ENCODE results near the gene EIF4G3. TPM values are rescaled to one million over a fixed set of nuclear protein-coding genes. Genes with fewer than 3 reads are reported as not detected.

Gene EIF4G3
- total RNA-seq, 1 donor = 23.0 TPM

GRCh38 chr1:20983297-20983889 is 193.3 kb downstream of the EIF4G3 start:
- H3K9me3 ChIP-seq (ENCODE audit: low read depth, low read length) = no peaks in the 10 kb centered on the region
- H3K27me3 ChIP-seq (ENCODE audit: insufficient read depth, low read length) = no peaks in the 10 kb centered on the region
- no peak overlapping the region for H3K4me3 ChIP-seq (ENCODE audit: low read length)
- no peaks in the 10 kb centered on the region for H3K4me1 ChIP-seq (ENCODE audit: insufficient read depth, low read length)

GRCh38 chr1:20982316-20982715 is 194.4 kb downstream of the EIF4G3 start:
- no peaks in the 10 kb centered on the region for H3K27me3 ChIP-seq (ENCODE audit: insufficient read depth, low read length)
- H3K9me3 ChIP-seq (ENCODE audit: low read depth, low read length) = no peaks in the 10 kb centered on the region
- H3K4me1 ChIP-seq (ENCODE audit: insufficient read depth, low read length) = no peaks in the 10 kb centered on the region
- H3K4me3 ChIP-seq (ENCODE audit: low read length) = no peak overlapping the region

- H3K4me3 ChIP-seq (ENCODE audit: low read length) = no peak overlapping the region
- H3K27me3 ChIP-seq (ENCODE audit: insufficient read depth, low read length) = no peaks in the 10 kb centered on the region
- H3K4me1 ChIP-seq (ENCODE audit: insufficient read depth, low read length) = no peaks in the 10 kb centered on the region
- no peaks in the 10 kb centered on the region for H3K9me3 ChIP-seq (ENCODE audit: low read depth, low read length)
Observed at GRCh38 chr1:20981915-20982314, 194.8 kb downstream of the EIF4G3 start.

- no peaks in the 10 kb centered on the region for H3K27me3 ChIP-seq (ENCODE audit: insufficient read depth, low read length)
- H3K9me3 ChIP-seq (ENCODE audit: low read depth, low read length) = no peaks in the 10 kb centered on the region
- H3K4me3 ChIP-seq (ENCODE audit: low read length) = no peak overlapping the region
- no peaks in the 10 kb centered on the region for H3K4me1 ChIP-seq (ENCODE audit: insufficient read depth, low read length)
Observed at GRCh38 chr1:20980051-20980450, 196.6 kb downstream of the EIF4G3 start.

- Histone ChIP-seq H3K27me3 (ENCODE audit: insufficient read depth, low read length) (no peaks in the 10 kb centered on the region), H3K9me3 (ENCODE audit: low read depth, low read length) (no peaks in the 10 kb centered on the region), H3K4me3 (ENCODE audit: low read length) (no peak overlapping the region), H3K4me1 (ENCODE audit: insufficient read depth, low read length) (no peaks in the 10 kb centered on the region)
Observed at GRCh38 chr1:20978413-20978812, 198.3 kb downstream of the EIF4G3 start.

GRCh38 chr1:20975668-20976067 is 201.0 kb downstream of the EIF4G3 start:
- H3K4me3 ChIP-seq (ENCODE audit: low read length) = no peak overlapping the region

GRCh38 chr1:20974951-20975350 is 201.7 kb downstream of the EIF4G3 start:
- no peak overlapping the region for H3K4me3 ChIP-seq (ENCODE audit: low read length)
- no peaks in the 10 kb centered on the region for H3K4me1 ChIP-seq (ENCODE audit: insufficient read depth, low read length)
- no peaks in the 10 kb centered on the region for H3K9me3 ChIP-seq (ENCODE audit: low read depth, low read length)
- H3K27me3 ChIP-seq (ENCODE audit: insufficient read depth, low read length) = no peaks in the 10 kb centered on the region

More at GRCh38 chr1:20975668-20976067, 201.0 kb downstream of the EIF4G3 start:
- Histone ChIP-seq H3K27me3 (ENCODE audit: insufficient read depth, low read length) (no peaks in the 10 kb centered on the region), H3K9me3 (ENCODE audit: low read depth, low read length) (no peaks in the 10 kb centered on the region), H3K4me1 (ENCODE audit: insufficient read depth, low read length) (no peaks in the 10 kb centered on the region)

- H3K4me1 ChIP-seq (ENCODE audit: insufficient read depth, low read length) = no peaks in the 10 kb centered on the region
Observed at GRCh38 chr1:20974069-20974468, 202.6 kb downstream of the EIF4G3 start.

GRCh38 chr1:20972855-20973254 is 203.8 kb downstream of the EIF4G3 start:
- Histone ChIP-seq H3K4me1 (ENCODE audit: insufficient read depth, low read length) (no peaks in the 10 kb centered on the region), H3K27me3 (ENCODE audit: insufficient read depth, low read length) (no peaks in the 10 kb centered on the region), H3K4me3 (ENCODE audit: low read length) (no peak overlapping the region), H3K9me3 (ENCODE audit: low read depth, low read length) (no peaks in the 10 kb centered on the region)

More at GRCh38 chr1:20974069-20974468, 202.6 kb downstream of the EIF4G3 start:
- H3K27me3 ChIP-seq (ENCODE audit: insufficient read depth, low read length) = no peaks in the 10 kb centered on the region
- H3K4me3 ChIP-seq (ENCODE audit: low read length) = no peak overlapping the region
- no peaks in the 10 kb centered on the region for H3K9me3 ChIP-seq (ENCODE audit: low read depth, low read length)

- H3K4me1 ChIP-seq (ENCODE audit: insufficient read depth, low read length) = peaks cover 24% of the 10 kb centered on the region
- no peaks in the 10 kb centered on the region for H3K9me3 ChIP-seq (ENCODE audit: low read depth, low read length)
- H3K4me3 ChIP-seq (ENCODE audit: low read length) = no peak overlapping the region
- no peaks in the 10 kb centered on the region for H3K27me3 ChIP-seq (ENCODE audit: insufficient read depth, low read length)
Observed at GRCh38 chr1:20964540-20965484, 211.9 kb downstream of the EIF4G3 start.

GRCh38 chr1:20962576-20963258 is 214.0 kb downstream of the EIF4G3 start:
- Histone ChIP-seq H3K9me3 (ENCODE audit: low read depth, low read length) (no peaks in the 10 kb centered on the region), H3K4me3 (ENCODE audit: low read length) (no peak overlapping the region), H3K4me1 (ENCODE audit: insufficient read depth, low read length) (peaks cover 24% of the 10 kb centered on the region), H3K27me3 (ENCODE audit: insufficient read depth, low read length) (no peaks in the 10 kb centered on the region)

GRCh38 chr1:20958430-20958829 is 218.3 kb downstream of the EIF4G3 start:
- no peaks in the 10 kb centered on the region for H3K9me3 ChIP-seq (ENCODE audit: low read depth, low read length)
- no peaks in the 10 kb centered on the region for H3K4me1 ChIP-seq (ENCODE audit: insufficient read depth, low read length)
- H3K27me3 ChIP-seq (ENCODE audit: insufficient read depth, low read length) = no peaks in the 10 kb centered on the region
- H3K4me3 ChIP-seq (ENCODE audit: low read length) = no peak overlapping the region

- Histone ChIP-seq H3K9me3 (ENCODE audit: low read depth, low read length) (no peaks in the 10 kb centered on the region), H3K4me1 (ENCODE audit: insufficient read depth, low read length) (no peaks in the 10 kb centered on the region), H3K4me3 (ENCODE audit: low read length) (no peak overlapping the region), H3K27me3 (ENCODE audit: insufficient read depth, low read length) (no peaks in the 10 kb centered on the region)
Observed at GRCh38 chr1:20956272-20956671, 220.4 kb downstream of the EIF4G3 start.

GRCh38 chr1:20950679-20951078 is 226.0 kb downstream of the EIF4G3 start:
- Histone ChIP-seq H3K27me3 (ENCODE audit: insufficient read depth, low read length) (no peaks in the 10 kb centered on the region), H3K9me3 (ENCODE audit: low read depth, low read length) (no peaks in the 10 kb centered on the region), H3K4me1 (ENCODE audit: insufficient read depth, low read length) (peaks cover 8% of the 10 kb centered on the region), H3K4me3 (ENCODE audit: low read length) (no peak overlapping the region)

All from mononuclear cell (primary cell).